ENCODE results near the gene KRT83.

KRT83 gene

GRCh38 chr12:52342781-52343490, 21.7 kb upstream of the KRT83 start:
- no peak overlapping the region for H3K4me3 ChIP-seq (ENCODE audit: low read depth, low read length)
- no peak for TF ChIP-seq CTCF (IDR thresholded peaks at IDR 0.05; ENCODE audit: insufficient read depth, low read depth, low read length, missing control alignments)
- no peak for DNase-seq (ENCODE audit: low read depth)

- no peak overlapping the region for H3K4me3 ChIP-seq (ENCODE audit: low read depth, low read length)
- TF ChIP-seq CTCF (IDR thresholded peaks at IDR 0.05; ENCODE audit: insufficient read depth, low read depth, low read length, missing control alignments), result no peak
- no peak for DNase-seq (ENCODE audit: low read depth)
Measured at GRCh38 chr12:52341066-52341580, 19.9 kb upstream of the KRT83 start.

GRCh38 chr12:52338241-52338960, 17.2 kb upstream of the KRT83 start:
- no peak for TF ChIP-seq CTCF (IDR thresholded peaks at IDR 0.05; ENCODE audit: insufficient read depth, low read depth, low read length, missing control alignments)
- DNase-seq (ENCODE audit: low read depth), result no peak
- H3K4me3 ChIP-seq (ENCODE audit: low read depth, low read length), result no peak overlapping the region

- TF ChIP-seq CTCF (IDR thresholded peaks at IDR 0.05; ENCODE audit: insufficient read depth, low read depth, low read length, missing control alignments), result no peak
- H3K4me3 ChIP-seq (ENCODE audit: low read depth, low read length), result no peak overlapping the region
- DNase-seq (ENCODE audit: low read depth), result no peak
Measured at GRCh38 chr12:52337054-52337453, 15.9 kb upstream of the KRT83 start.

GRCh38 chr12:52336641-52337040, 15.4 kb upstream of the KRT83 start:
- no peak for TF ChIP-seq CTCF (IDR thresholded peaks at IDR 0.05; ENCODE audit: insufficient read depth, low read depth, low read length, missing control alignments)
- no peak for DNase-seq (ENCODE audit: low read depth)
- H3K4me3 ChIP-seq (ENCODE audit: low read depth, low read length), result no peak overlapping the region

- DNase-seq (ENCODE audit: low read depth), result no peak
- TF ChIP-seq CTCF (IDR thresholded peaks at IDR 0.05; ENCODE audit: insufficient read depth, low read depth, low read length, missing control alignments), result no peak
- no peak overlapping the region for H3K4me3 ChIP-seq (ENCODE audit: low read depth, low read length)
Measured at GRCh38 chr12:52335598-52336262, 14.5 kb upstream of the KRT83 start.
